C4-2B (cell line): ENCODE results near the gene RPS8.

Experiments used
- ZFX ChIP-seq: fragments of 450-650 bp; IDR thresholded peaks from 2 replicates; pipeline ENCODE4 v1.6.1; 2017
- TF ChIP-seq, protein P1 (sequence below): fragments of 450-650 bp; conservative IDR thresholded peaks from 2 replicates; pipeline ENCODE4 v1.5.1; 2017; ENCODE audit warnings: mild to moderate bottlenecking

DNA sequence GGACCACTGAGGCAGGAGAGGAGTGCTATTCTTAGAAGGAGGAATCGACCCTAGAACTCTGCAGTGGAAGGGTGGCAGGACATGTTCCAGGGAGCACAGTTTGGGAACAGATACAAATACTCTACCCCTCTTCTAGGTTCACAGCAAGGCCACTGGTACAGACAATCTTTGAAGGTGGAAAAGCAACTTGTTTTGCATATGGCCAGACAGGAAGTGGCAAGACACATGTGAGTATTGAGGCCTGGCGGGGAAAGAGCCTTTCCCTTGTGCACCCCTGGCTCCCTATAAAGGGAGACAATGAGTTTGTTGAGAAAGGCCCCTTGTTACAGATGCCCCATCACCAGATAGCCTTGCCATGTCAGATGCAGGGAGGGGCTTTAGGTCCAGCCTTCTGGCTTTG, 17.9 kb upstream of the RPS8 start:
- TF ChIP-seq, protein P1, sequence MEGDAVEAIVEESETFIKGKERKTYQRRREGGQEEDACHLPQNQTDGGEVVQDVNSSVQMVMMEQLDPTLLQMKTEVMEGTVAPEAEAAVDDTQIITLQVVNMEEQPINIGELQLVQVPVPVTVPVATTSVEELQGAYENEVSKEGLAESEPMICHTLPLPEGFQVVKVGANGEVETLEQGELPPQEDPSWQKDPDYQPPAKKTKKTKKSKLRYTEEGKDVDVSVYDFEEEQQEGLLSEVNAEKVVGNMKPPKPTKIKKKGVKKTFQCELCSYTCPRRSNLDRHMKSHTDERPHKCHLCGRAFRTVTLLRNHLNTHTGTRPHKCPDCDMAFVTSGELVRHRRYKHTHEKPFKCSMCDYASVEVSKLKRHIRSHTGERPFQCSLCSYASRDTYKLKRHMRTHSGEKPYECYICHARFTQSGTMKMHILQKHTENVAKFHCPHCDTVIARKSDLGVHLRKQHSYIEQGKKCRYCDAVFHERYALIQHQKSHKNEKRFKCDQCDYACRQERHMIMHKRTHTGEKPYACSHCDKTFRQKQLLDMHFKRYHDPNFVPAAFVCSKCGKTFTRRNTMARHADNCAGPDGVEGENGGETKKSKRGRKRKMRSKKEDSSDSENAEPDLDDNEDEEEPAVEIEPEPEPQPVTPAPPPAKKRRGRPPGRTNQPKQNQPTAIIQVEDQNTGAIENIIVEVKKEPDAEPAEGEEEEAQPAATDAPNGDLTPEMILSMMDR: no peak
- TF ChIP-seq ZFX: no peak
